IMR-90 (cell line): ENCODE results near the gene ALDOA. TPM values are rescaled to one million over a fixed set of nuclear protein-coding genes. Genes with fewer than 3 reads are reported as not detected.

ENCODE experiments used
- ATAC-seq: fragments of 200-7000 bp; cut with Tn5 transposase; 2 replicates; pipeline ENCODE4 v1.9.1; 2020; ENCODE audit warnings: low read depth, mild to moderate bottlenecking, moderate library complexity
- BruUV-seq: library from RNA; stranded (reverse); fragments of 400-500 nt; replicated peaks from 2 replicates; lab custom pipeline; 2021; lab: Mats Ljungman, UMichigan
- CTCF ChIA-PET: fragments of 300-600 bp; formaldehyde crosslinking; extraction: SDS; loops from one replicate; lab custom pipeline; 2021; ENCODE audit warnings: antibody characterized with exemption; lab: Yijun Ruan, JAX
- POLR2A ChIA-PET: fragments of 300-600 bp; sonication (Branson Sonifier 250); formaldehyde crosslinking; loops from one replicate; lab custom pipeline; 2022; ENCODE audit warnings: antibody characterized with exemption; ENCODE audit not compliant: unreplicated experiment; lab: Charles Lee
- DNase-seq: peaks from one replicate; pipeline ENCODE4 v3.0.0; 2013
- H2AFZ ChIP-seq: replicated peaks from 2 replicates; pipeline ENCODE3; 2013; ENCODE audit warnings: low read length, mild to moderate bottlenecking; ENCODE audit not compliant: poor library complexity
- H2AK5ac ChIP-seq: 2 replicates; pipeline ENCODE4 v1.6.1; 2013; ENCODE audit warnings: low read depth, low read length, inconsistent platforms
- H2AK9ac ChIP-seq: replicated peaks from 2 replicates; pipeline ENCODE3; 2013; ENCODE audit warnings: mild to moderate bottlenecking, low read depth, low read length, moderate library complexity; ENCODE audit not compliant: poor library complexity
- H2BK120ac ChIP-seq: 2 replicates; pipeline ENCODE4 v1.6.1; 2013; ENCODE audit warnings: low read depth, low read length, inconsistent platforms
- H2BK15ac ChIP-seq: 3 replicates; pipeline ENCODE4 v1.6.1; 2013; ENCODE audit warnings: low read depth, low read length, inconsistent platforms
- H2BK20ac ChIP-seq: 2 replicates; pipeline ENCODE4 v1.6.1; 2013; ENCODE audit warnings: low read depth, mild to moderate bottlenecking, inconsistent platforms, low read length, moderate library complexity
- H2BK5ac ChIP-seq: 2 replicates; pipeline ENCODE4 v1.6.1; 2013; ENCODE audit warnings: mild to moderate bottlenecking, low read depth, low read length, inconsistent platforms; ENCODE audit not compliant: poor library complexity, severe bottlenecking
- H3K14ac ChIP-seq: replicated peaks from 2 replicates; pipeline ENCODE4 v1.6.1; 2013; ENCODE audit warnings: low read depth, low read length, inconsistent platforms
- H3K18ac ChIP-seq: 2 replicates; pipeline ENCODE4 v1.6.1; 2013; ENCODE audit warnings: low read depth, low read length, control low read depth
- H3K23ac ChIP-seq: 2 replicates; pipeline ENCODE4 v1.6.1; 2013; ENCODE audit warnings: low read depth, low read length, inconsistent platforms
- H3K27ac ChIP-seq: 2 replicates; pipeline ENCODE4 v1.5.1; 2013; ENCODE audit warnings: mild to moderate bottlenecking, control low read depth, low read length; ENCODE audit not compliant: insufficient read depth
- H3K27me3 ChIP-seq: 2 replicates; pipeline ENCODE4 v1.6.1; 2013; ENCODE audit warnings: low read length; ENCODE audit not compliant: control insufficient read depth, insufficient read depth
- H3K36me3 ChIP-seq: 2 replicates; pipeline ENCODE4 v1.6.1; 2013; ENCODE audit warnings: low read length, mixed read lengths; ENCODE audit not compliant: control insufficient read depth, insufficient read depth
- H3K4ac ChIP-seq: 2 replicates; pipeline ENCODE4 v1.6.1; 2013; ENCODE audit warnings: low read depth, low read length, inconsistent platforms
- H3K4me1 ChIP-seq: 2 replicates; pipeline ENCODE4 v1.6.1; 2013; ENCODE audit warnings: low read length, mixed read lengths; ENCODE audit not compliant: control insufficient read depth, insufficient read depth
- H3K4me2 ChIP-seq: 2 replicates; pipeline ENCODE4 v1.6.1; 2013; ENCODE audit warnings: low read depth, mild to moderate bottlenecking, control low read depth, low read length, moderate library complexity
- H3K4me3 ChIP-seq: 2 replicates; pipeline ENCODE4 v1.5.1; 2013; ENCODE audit warnings: low read depth, mild to moderate bottlenecking, control low read depth, low read length, moderate library complexity; ENCODE audit not compliant: insufficient read depth
- H3K56ac ChIP-seq: 2 replicates; pipeline ENCODE4 v1.6.1; 2013; ENCODE audit warnings: low read length, inconsistent platforms; ENCODE audit not compliant: insufficient read depth; ENCODE audit errors: extremely low read depth
- H3K79me1 ChIP-seq, 2 experiments: 2 replicates each; pipeline ENCODE4 v1.6.1; 2013; ENCODE audit warnings: low read length in 2 of 2, inconsistent platforms in 1 of 2, low read depth in 1 of 2
- H3K9ac ChIP-seq: 2 replicates; pipeline ENCODE4 v1.6.1; 2013; ENCODE audit warnings: low read depth, low read length, control low read depth
- H3K9me1 ChIP-seq: 2 replicates; pipeline ENCODE4 v1.6.1; 2013; ENCODE audit warnings: low read length, inconsistent platforms; ENCODE audit not compliant: insufficient read depth
- H3K9me3 ChIP-seq: 2 replicates; pipeline ENCODE4 v1.6.1; 2013; ENCODE audit warnings: low read length; ENCODE audit not compliant: control insufficient read depth, insufficient read depth
- H4K20me1 ChIP-seq: 2 replicates; pipeline ENCODE4 v1.6.1; 2013; ENCODE audit warnings: low read length, inconsistent platforms; ENCODE audit not compliant: insufficient read depth
- H4K5ac ChIP-seq: 2 replicates; pipeline ENCODE4 v1.6.1; 2013; ENCODE audit warnings: mild to moderate bottlenecking, low read depth, low read length, control low read depth
- H4K8ac ChIP-seq, 2 experiments: 2 replicates each; pipeline ENCODE4 v1.6.1; 2013; ENCODE audit warnings: low read depth in 2 of 2, low read length in 2 of 2, control low read depth in 1 of 2, inconsistent platforms in 1 of 2
- H4K91ac ChIP-seq: 2 replicates; pipeline ENCODE4 v1.6.1; 2013; ENCODE audit warnings: low read depth, low read length, inconsistent platforms; ENCODE audit not compliant: insufficient read depth
- BHLHE40 ChIP-seq: fragments of 150-350 bp; IDR thresholded peaks from 2 replicates; pipeline ENCODE4 v1.6.1; 2016; ENCODE audit warnings: mild to moderate bottlenecking, low read depth, low read length
- FOS ChIP-seq: fragments of 150-350 bp; IDR thresholded peaks from 2 replicates; pipeline ENCODE4 v1.6.1; 2016; ENCODE audit warnings: low read depth, low read length
- MAFK ChIP-seq: IDR thresholded peaks from 2 replicates; pipeline ENCODE4 v1.6.1; 2012; ENCODE audit warnings: low read depth, low read length, improper control_type of control experiment
- MXI1 ChIP-seq: IDR thresholded peaks from 2 replicates; pipeline ENCODE4 v1.6.1; 2012; ENCODE audit warnings: low read depth, mild to moderate bottlenecking, low read length, moderate library complexity, borderline replicate concordance
- POLR2A ChIP-seq: IDR thresholded peaks from 2 replicates; pipeline ENCODE4 v1.6.1; 2012; ENCODE audit warnings: mild to moderate bottlenecking, low read depth, low read length
- RCOR1 ChIP-seq: IDR thresholded peaks from 2 replicates; pipeline ENCODE4 v1.6.1; 2012; ENCODE audit warnings: mild to moderate bottlenecking, low read length, improper control_type of control experiment; ENCODE audit not compliant: insufficient replicate concordance
- WGBS, 2 experiments: methylation state at CpG; one replicate each; pipeline versions ENCODE4 v1.1.5 to v1.1.7; 2013; ENCODE audit warnings: missing lambda C conversion rate in 2 of 2; ENCODE audit not compliant: insufficient read length in 1 of 2; ENCODE audit errors: extremely low coverage in 2 of 2; 5-methylcytosine and 5-hydroxymethylcytosine counted together
- dilution Hi-C: fragments of 300-500 bp; cut with HindIII; formaldehyde crosslinking; loops from one replicate; pipeline ENCODE4 v1.14.3; 2018; ENCODE audit warnings: low sequenced_read_pairs; ENCODE audit not compliant: unreplicated experiment
- in situ Hi-C: fragments of 300-500 bp; cut with MboI; formaldehyde crosslinking; loops from 3 replicates; pipeline ENCODE4 v1.14.3; 2019; ENCODE audit warnings: low sequenced_read_pairs, inconsistent platforms, mixed read lengths
- intact Hi-C: fragments of 100-400 bp; cut with micrococcal nuclease; formaldehyde crosslinking; loops from 2 replicates; pipeline ENCODE4 v1.10.0; 2022
- polyA plus RNA-seq, 3 experiments: library from polyadenylated mRNA; depleted of rRNA; stranded (reverse); fragments of >200 nt; gene quantifications; 2 replicates each; pipeline ENCODE4 v1.2.3, GENCODE V29; 2012; ENCODE audit warnings: low replicate concordance in 1 of 3
- total RNA-seq: library from RNA; depleted of rRNA; stranded (reverse); fragments of >200 nt; gene quantifications from 2 replicates; pipeline ENCODE4 v1.2.3, GENCODE V29; 2012
- TF ChIP-seq, protein P1 (sequence below): conservative IDR thresholded peaks from 2 replicates; pipeline ENCODE4 v1.5.1; 2012; ENCODE audit warnings: mild to moderate bottlenecking, low read depth, low read length, improper control_type of control experiment
- TF ChIP-seq, protein P2 (sequence below): fragments of 150-350 bp; IDR thresholded peaks from 2 replicates; pipeline ENCODE4 v1.6.1; 2016; ENCODE audit warnings: low read depth, mild to moderate bottlenecking, low read length, moderate library complexity, borderline replicate concordance

ALDOA gene
- total and polyA plus RNA-seq, 2 of the 4 experiments (the other 2 are of a cell fraction): 1,697 to 1,990 TPM

DNA sequence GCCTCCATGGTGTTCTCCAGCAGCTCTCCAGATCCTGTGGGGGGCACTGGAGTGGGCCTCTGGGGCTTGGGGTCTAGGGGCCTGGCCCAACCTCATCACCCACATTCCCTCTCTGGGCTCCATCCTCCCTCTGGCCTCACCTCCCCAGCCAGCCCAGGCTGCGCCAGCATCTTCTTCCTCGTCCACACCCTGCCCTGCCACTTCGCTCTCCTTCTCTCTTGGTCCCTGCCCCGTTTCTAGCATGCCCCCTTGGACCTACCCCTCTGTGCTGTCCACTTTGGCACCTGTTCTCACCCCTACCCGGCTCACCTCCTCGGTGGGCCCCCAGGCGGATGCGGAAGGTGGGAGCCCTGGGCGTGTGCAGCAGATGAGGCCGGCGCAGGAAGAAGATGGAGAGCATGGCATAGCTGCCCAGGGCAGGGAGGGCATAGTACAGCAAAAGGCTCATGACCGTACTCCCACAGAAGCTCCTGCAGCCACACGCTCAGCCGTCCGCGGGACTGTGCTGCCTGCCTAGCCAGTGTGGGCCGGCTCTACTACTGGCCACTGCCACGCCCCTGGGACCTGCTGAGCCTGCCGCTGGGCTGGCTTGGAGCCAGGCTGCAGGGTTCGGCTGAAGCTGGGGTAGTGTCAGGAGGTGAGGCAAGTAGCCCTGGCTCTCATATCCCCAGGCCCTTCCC is 47.6 kb downstream of the ALDOA start, which contains the start of gene GDPD3:
TSS of gene GDPD3 (minus strand) at position 507 of the 680 bp plus-strand sequence. CDS start at position 448, 59 bp downstream.
- H3K4me1 ChIP-seq: no peaks in the 10 kb centered on the region; the same call in 1 of the 2 replicates
- no TSS peak for BruUV-seq
- H4K8ac ChIP-seq: no peak within 1 kb of the TSS
- TF ChIP-seq BHLHE40 (no peak), FOS (no peak), MXI1 (no peak), RCOR1 (no peak), POLR2A (no peak), MAFK (no peak)
- TF ChIP-seq, protein P1, sequence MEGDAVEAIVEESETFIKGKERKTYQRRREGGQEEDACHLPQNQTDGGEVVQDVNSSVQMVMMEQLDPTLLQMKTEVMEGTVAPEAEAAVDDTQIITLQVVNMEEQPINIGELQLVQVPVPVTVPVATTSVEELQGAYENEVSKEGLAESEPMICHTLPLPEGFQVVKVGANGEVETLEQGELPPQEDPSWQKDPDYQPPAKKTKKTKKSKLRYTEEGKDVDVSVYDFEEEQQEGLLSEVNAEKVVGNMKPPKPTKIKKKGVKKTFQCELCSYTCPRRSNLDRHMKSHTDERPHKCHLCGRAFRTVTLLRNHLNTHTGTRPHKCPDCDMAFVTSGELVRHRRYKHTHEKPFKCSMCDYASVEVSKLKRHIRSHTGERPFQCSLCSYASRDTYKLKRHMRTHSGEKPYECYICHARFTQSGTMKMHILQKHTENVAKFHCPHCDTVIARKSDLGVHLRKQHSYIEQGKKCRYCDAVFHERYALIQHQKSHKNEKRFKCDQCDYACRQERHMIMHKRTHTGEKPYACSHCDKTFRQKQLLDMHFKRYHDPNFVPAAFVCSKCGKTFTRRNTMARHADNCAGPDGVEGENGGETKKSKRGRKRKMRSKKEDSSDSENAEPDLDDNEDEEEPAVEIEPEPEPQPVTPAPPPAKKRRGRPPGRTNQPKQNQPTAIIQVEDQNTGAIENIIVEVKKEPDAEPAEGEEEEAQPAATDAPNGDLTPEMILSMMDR: no peak
- TF ChIP-seq, protein P2, sequence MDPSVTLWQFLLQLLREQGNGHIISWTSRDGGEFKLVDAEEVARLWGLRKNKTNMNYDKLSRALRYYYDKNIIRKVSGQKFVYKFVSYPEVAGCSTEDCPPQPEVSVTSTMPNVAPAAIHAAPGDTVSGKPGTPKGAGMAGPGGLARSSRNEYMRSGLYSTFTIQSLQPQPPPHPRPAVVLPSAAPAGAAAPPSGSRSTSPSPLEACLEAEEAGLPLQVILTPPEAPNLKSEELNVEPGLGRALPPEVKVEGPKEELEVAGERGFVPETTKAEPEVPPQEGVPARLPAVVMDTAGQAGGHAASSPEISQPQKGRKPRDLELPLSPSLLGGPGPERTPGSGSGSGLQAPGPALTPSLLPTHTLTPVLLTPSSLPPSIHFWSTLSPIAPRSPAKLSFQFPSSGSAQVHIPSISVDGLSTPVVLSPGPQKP: no peak
- in situ Hi-C loops: no loop called here
- intact Hi-C loops: loop anchor here (5.0 kb wide), 1 partner anchor 299 kb away; no protein-coding TSS in a partner anchor
- ChIA-PET CTCF (interaction anchor here (1.2 to 1.3 kb wide), 2 partner anchors 8 to 10 kb away, joined by 3 to 4 read pairs; no protein-coding TSS in a partner anchor), POLR2A (no interaction called here)
- H3K23ac ChIP-seq: no peak within 1 kb of the TSS
- no peak within 1 kb of the TSS for H2BK20ac ChIP-seq
- H3K4ac ChIP-seq: no peak within 1 kb of the TSS
- peaks cover 43% of the 10 kb centered on the region for H3K36me3 ChIP-seq
- ATAC-seq: peak; percentile 40
- H2BK15ac ChIP-seq: no peak within 1 kb of the TSS
- H3K79me1 ChIP-seq: no peaks in the 10 kb centered on the region; a peak in 1 of 4 replicates
- dilution Hi-C loops: no loop called here
- DNase-seq: no peak
- H2AK5ac ChIP-seq: no peak within 1 kb of the TSS; the same call in 1 of the 2 replicates
- H2BK5ac ChIP-seq: no peak within 1 kb of the TSS
- H3K27me3 ChIP-seq: no peaks in the 10 kb centered on the region
- H3K4me2 ChIP-seq: no peak within 1 kb of the TSS
- H3K18ac ChIP-seq: no peak within 1 kb of the TSS
- no peak within 1 kb of the TSS for H2BK120ac ChIP-seq
- no peak within 1 kb of the TSS for H3K27ac ChIP-seq
- no peak within 1 kb of the TSS for H3K14ac ChIP-seq
- no peak within 1 kb of the TSS for H4K91ac ChIP-seq
- H3K9me1 ChIP-seq: no peaks in the 10 kb centered on the region
- no peak within 1 kb of the TSS for H3K4me3 ChIP-seq
- WGBS, 2 experiments: 90% methylated on average over 8 of the region's 20 CpGs; no CpG with 5 or more reads in 1 of the 2 experiments
- H3K9ac ChIP-seq: no peak within 1 kb of the TSS
- H2AK9ac ChIP-seq: peak within 1 kb of the TSS; percentile 92
- H4K5ac ChIP-seq: no peak within 1 kb of the TSS
- no peak within 1 kb of the TSS for H3K56ac ChIP-seq
- no peaks in the 10 kb centered on the region for H3K9me3 ChIP-seq
- no peaks in the 10 kb centered on the region for H4K20me1 ChIP-seq
- peak within 1 kb of the TSS; percentile 61 for H2AFZ ChIP-seq
